Placental epithelial cell (primary cell): Measurements from ENCODE around the gene GPX6. TPM values are rescaled to one million over a fixed set of nuclear protein-coding genes. Genes with fewer than 3 reads are reported as not detected.

Experiments
- total RNA-seq: library from RNA; depleted of rRNA; stranded (reverse); fragments of >200 nt; gene quantifications from 2 replicates; pipeline ENCODE4 v1.2.3, GENCODE V29; 2012

GPX6 gene
- not detected in 2 replicates for total RNA-seq

GRCh38 chr6:28515676-28516075, at the start of gene GPX6:
TSS of gene GPX6 (minus strand) at chr6:28515793. CDS start at chr6:28515743, 50 bp downstream.

GRCh38 chr6:28525496-28526039, 10.0 kb upstream of the GPX6 start, which contains the start of gene GPX5:
TSS of gene GPX5 (plus strand) at chr6:28525881. CDS start at chr6:28526014, 133 bp downstream.

Other genes with a start within 250 kb of the GPX6 start
- 13.0 and 14.7 TPM in 2 replicates for gene ZSCAN26, start 248.7 kb downstream of the GPX6 start, total RNA-seq
- gene PGBD1, start 234.2 kb downstream of the GPX6 start, total RNA-seq: 3.5 and 4.8 TPM in 2 replicates
- gene ZSCAN31, start 179.6 kb downstream of the GPX6 start, total RNA-seq: 2.0 and 2.3 TPM in 2 replicates
- 3.9 and 7.9 TPM in 2 replicates for gene ZKSCAN3, start 165.8 kb downstream of the GPX6 start, total RNA-seq
- gene ZSCAN12, start 116.0 kb downstream of the GPX6 start, total RNA-seq: 8.4 and 9.0 TPM in 2 replicates
- gene ZSCAN23, start 72.3 kb downstream of the GPX6 start, total RNA-seq: 8.2 and 11.0 TPM in 2 replicates
- gene GPX5, start 10.1 kb upstream of the GPX6 start, total RNA-seq: not detected in 2 replicates